K562 (cell line): Measurements from ENCODE around the gene NMT1.

Source experiments
- ELF1 ChIP-seq: fragments of 200-800 bp; sonication (Bioruptor generic); IDR thresholded peaks from 2 replicates; pipeline ENCODE4 v1.6.1; 2016; ENCODE audit warnings: missing genetic modification characterization, missing compliant biosample characterization
- POLR2A ChIP-seq: fragments of 450-650 bp; conservative IDR thresholded peaks from 2 replicates; pipeline ENCODE4 v1.6.1; 2016
- RBBP5 ChIP-seq: fragments of 200-600 bp; sonication (generic); IDR thresholded peaks from 2 replicates; pipeline ENCODE4 v1.6.1; 2012; ENCODE audit warnings: borderline replicate concordance, mild to moderate bottlenecking, low read length, control low read depth, inconsistent platforms; ENCODE audit not compliant: insufficient read depth, poor library complexity, severe bottlenecking
- ZNF274 ChIP-seq: IDR thresholded peaks from 2 replicates; pipeline ENCODE4 v1.6.1; 2011; ENCODE audit warnings: low read depth, mild to moderate bottlenecking, low read length, moderate library complexity, borderline replicate concordance
- TF ChIP-seq, protein P1 (sequence below): sonication (generic); formaldehyde crosslinking; IDR thresholded peaks from 2 replicates; pipeline ENCODE4 v1.8.0; 2023; ENCODE audit warnings: mild to moderate bottlenecking, missing genetic modification reagents

DNA sequence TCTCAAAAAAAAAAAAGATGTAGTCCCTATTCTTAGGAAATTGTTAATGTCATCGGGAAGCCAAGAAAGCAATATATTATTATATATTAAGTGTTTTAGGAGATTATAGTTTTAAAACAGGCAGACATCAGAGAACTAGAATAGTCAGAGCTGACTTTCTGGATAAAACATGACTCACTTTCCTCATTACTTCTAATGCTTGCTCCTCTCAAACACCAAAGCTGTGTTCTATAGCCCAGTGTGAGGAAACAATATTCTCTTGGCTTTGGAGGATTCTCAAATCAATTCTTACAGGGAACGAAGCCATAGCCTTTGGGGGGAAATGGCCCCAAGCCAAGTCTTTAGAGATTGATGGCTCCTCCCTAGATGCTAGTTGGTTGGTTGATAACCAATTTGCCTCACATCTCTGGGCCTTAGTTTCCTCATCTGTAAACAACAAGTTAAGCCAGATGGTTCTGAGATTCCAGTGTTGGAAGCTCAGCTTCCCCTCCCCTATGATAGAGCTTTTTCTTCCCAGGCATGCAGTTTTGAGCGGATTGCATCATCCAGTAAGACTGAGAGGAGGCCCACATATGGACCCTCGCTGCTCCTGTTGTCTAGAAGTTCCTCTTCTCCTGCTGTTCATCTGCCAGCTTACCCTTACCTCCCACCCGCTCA, 12.4 kb downstream of the NMT1 start:
- TF ChIP-seq ZNF274, result no peak
- TF ChIP-seq ELF1, result no peak
- TF ChIP-seq, protein P1, sequence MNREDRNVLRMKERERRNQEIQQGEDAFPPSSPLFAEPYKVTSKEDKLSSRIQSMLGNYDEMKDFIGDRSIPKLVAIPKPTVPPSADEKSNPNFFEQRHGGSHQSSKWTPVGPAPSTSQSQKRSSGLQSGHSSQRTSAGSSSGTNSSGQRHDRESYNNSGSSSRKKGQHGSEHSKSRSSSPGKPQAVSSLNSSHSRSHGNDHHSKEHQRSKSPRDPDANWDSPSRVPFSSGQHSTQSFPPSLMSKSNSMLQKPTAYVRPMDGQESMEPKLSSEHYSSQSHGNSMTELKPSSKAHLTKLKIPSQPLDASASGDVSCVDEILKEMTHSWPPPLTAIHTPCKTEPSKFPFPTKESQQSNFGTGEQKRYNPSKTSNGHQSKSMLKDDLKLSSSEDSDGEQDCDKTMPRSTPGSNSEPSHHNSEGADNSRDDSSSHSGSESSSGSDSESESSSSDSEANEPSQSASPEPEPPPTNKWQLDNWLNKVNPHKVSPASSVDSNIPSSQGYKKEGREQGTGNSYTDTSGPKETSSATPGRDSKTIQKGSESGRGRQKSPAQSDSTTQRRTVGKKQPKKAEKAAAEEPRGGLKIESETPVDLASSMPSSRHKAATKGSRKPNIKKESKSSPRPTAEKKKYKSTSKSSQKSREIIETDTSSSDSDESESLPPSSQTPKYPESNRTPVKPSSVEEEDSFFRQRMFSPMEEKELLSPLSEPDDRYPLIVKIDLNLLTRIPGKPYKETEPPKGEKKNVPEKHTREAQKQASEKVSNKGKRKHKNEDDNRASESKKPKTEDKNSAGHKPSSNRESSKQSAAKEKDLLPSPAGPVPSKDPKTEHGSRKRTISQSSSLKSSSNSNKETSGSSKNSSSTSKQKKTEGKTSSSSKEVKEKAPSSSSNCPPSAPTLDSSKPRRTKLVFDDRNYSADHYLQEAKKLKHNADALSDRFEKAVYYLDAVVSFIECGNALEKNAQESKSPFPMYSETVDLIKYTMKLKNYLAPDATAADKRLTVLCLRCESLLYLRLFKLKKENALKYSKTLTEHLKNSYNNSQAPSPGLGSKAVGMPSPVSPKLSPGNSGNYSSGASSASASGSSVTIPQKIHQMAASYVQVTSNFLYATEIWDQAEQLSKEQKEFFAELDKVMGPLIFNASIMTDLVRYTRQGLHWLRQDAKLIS (CRISPR knock-in tag), result no peak
- no peak for TF ChIP-seq POLR2A
- no peak for TF ChIP-seq RBBP5
